Small intestine (tissue), 7 donors: ENCODE results near the gene NF1. TPM values are rescaled to one million over a fixed set of nuclear protein-coding genes. Genes with fewer than 3 reads are reported as not detected.
"Not testable (repeated sequence)": the region's sequence is repeated elsewhere in the genome, so short reads cannot be mapped to it uniquely, and the experiment has no call there.

Experiments used
- DNase-seq, 2 donors: peaks; one replicate each; pipeline versions ENCODE4 v3.0.0 to v3.0.0-alpha.2; 2013
- FAIRE-seq: peaks from 2 replicates; lab custom pipeline; 2012; peaks lifted over from hg19 to GRCh38; lab: Jason Lieb, UNC
- H3K27ac ChIP-seq, 3 donors: one replicate each; pipeline ENCODE4 v1.5.1; 2013; ENCODE audit warnings: low read length in 2 of 3, mild to moderate bottlenecking in 2 of 3, control low read depth in 1 of 3, inconsistent platforms in 1 of 3, low read depth in 1 of 3, moderate library complexity in 1 of 3
- H3K27me3 ChIP-seq, 3 donors: one replicate each; pipeline ENCODE4 v1.6.1; 2013; ENCODE audit warnings: low read length in 3 of 3, inconsistent platforms in 1 of 3; ENCODE audit not compliant: control insufficient read depth in 3 of 3, insufficient read depth in 3 of 3
- H3K36me3 ChIP-seq, 3 donors: one replicate each; pipeline ENCODE4 v1.6.1; 2013; ENCODE audit warnings: low read length in 3 of 3, inconsistent platforms in 1 of 3, low read depth in 1 of 3, mild to moderate bottlenecking in 1 of 3, moderate library complexity in 1 of 3; ENCODE audit not compliant: control insufficient read depth in 3 of 3, insufficient read depth in 2 of 3
- H3K4me1 ChIP-seq, 3 donors: one replicate each; pipeline ENCODE4 v1.6.1; 2013; ENCODE audit warnings: low read length in 2 of 3, inconsistent platforms in 1 of 3, low read depth in 1 of 3, mild to moderate bottlenecking in 1 of 3, moderate library complexity in 1 of 3; ENCODE audit not compliant: control insufficient read depth in 3 of 3, insufficient read depth in 2 of 3
- H3K4me3 ChIP-seq, 3 donors: one replicate each; pipeline ENCODE4 v1.5.1; 2013; ENCODE audit warnings: low read length in 3 of 3, control low read depth in 1 of 3, inconsistent platforms in 1 of 3, low read depth in 1 of 3, mild to moderate bottlenecking in 1 of 3, moderate library complexity in 1 of 3
- H3K9me3 ChIP-seq, 2 donors: one replicate each; pipeline ENCODE4 v1.6.1; 2013; ENCODE audit warnings: low read depth in 1 of 2, low read length in 1 of 2; ENCODE audit not compliant: control insufficient read depth in 2 of 2, insufficient read depth in 1 of 2
- WGBS, 3 donors: extraction: QIAGEN DNeasy Blood & Tissue Kit; methylation state at CpG; one replicate each; pipeline ENCODE4 v1.1.7; 2013; 5-methylcytosine and 5-hydroxymethylcytosine counted together
- polyA plus RNA-seq, 4 donors: library from polyadenylated mRNA; stranded (reverse) in 3 of 4; unstranded in 1 of 4; fragments of 200-250 nt in 3 of 4; fragments of 120-200 nt in 1 of 4; gene quantifications; one replicate each; pipeline versions ENCODE4 v1.2.1 to v1.2.3, GENCODE V29; 2013
- donor health status: healthy with polysubstance abuse.
- donor health status: control.
- donor health status: control.
- donor health status: Bipolar disorder and iron deficiency.
- donor health status: healthy.

NF1 gene
- polyA plus RNA-seq, 4 donors = 7.7 to 27.3 (median 9.5) TPM

GRCh38 chr17:31158746-31159377 lies 64.1 kb downstream of the NF1 start:
- no peaks in the 10 kb centered on the region for H3K27me3 ChIP-seq
- FAIRE-seq = peak; percentile 68

GRCh38 chr17:31163091-31163781 lies 68.5 kb downstream of the NF1 start:
- Histone ChIP-seq H3K36me3 (peaks cover 0 to 10% (median 2%) of the 10 kb centered on the region in 3 donors), H3K4me3 (no peak overlapping the region), H3K4me1 (no peaks in the 10 kb centered on the region), H3K9me3 (no peaks in the 10 kb centered on the region), H3K27ac (no peak overlapping the region), H3K27me3 (no peaks in the 10 kb centered on the region)
- FAIRE-seq = no peak
- no peak for DNase-seq
- 89 to 95% (median 92%) methylated on average over 7 of the region's 7 CpGs for WGBS, 3 donors

More at GRCh38 chr17:31158746-31159377, 64.1 kb downstream of the NF1 start:
- Histone ChIP-seq H3K27ac (no peak overlapping the region), H3K4me3 (no peak overlapping the region), H3K9me3 (no peaks in the 10 kb centered on the region), H3K36me3 (peaks cover 0 to 13% (median 2%) of the 10 kb centered on the region in 3 donors), H3K4me1 (no peaks in the 10 kb centered on the region)
- 64 to 92% (median 70%) methylated on average over 1 of the region's 1 CpG for WGBS, 3 donors
- peak in 1 of 2 donors; percentile 13 for DNase-seq

GRCh38 chr17:31167111-31167510 lies 72.3 kb downstream of the NF1 start:
- 96 to 98% (median 96%) methylated on average over 3 of the region's 3 CpGs for WGBS, 3 donors
- no peak for FAIRE-seq
- no peaks in the 10 kb centered on the region for H3K4me1 ChIP-seq

GRCh38 chr17:31171701-31172100 lies 76.9 kb downstream of the NF1 start:
- Histone ChIP-seq H3K27me3 (no peaks in the 10 kb centered on the region), H3K36me3 (peaks cover 0 to 9% (median 2%) of the 10 kb centered on the region in 3 donors), H3K4me3 (no peak overlapping the region), H3K4me1 (no peaks in the 10 kb centered on the region), H3K27ac (no peak overlapping the region), H3K9me3 (no peaks in the 10 kb centered on the region)
- FAIRE-seq (no peak), DNase-seq (no peak)

More at GRCh38 chr17:31167111-31167510, 72.3 kb downstream of the NF1 start:
- Histone ChIP-seq H3K9me3 (no peaks in the 10 kb centered on the region), H3K27ac (no peak overlapping the region), H3K27me3 (no peaks in the 10 kb centered on the region), H3K4me3 (no peak overlapping the region), H3K36me3 (peaks cover 0 to 6% (median 4%) of the 10 kb centered on the region in 3 donors)
- no peak for DNase-seq

- 98 to 99% (median 98%) methylated on average over 7 of the region's 7 CpGs for WGBS, 3 donors
These were observed 77.6 kb downstream of the NF1 start for GRCh38 chr17:31172388-31172787.

GRCh38 chr17:31174215-31174614 lies 79.4 kb downstream of the NF1 start:
- no peak for FAIRE-seq
- H3K4me3 ChIP-seq = no peak overlapping the region
- no peaks in the 10 kb centered on the region for H3K27me3 ChIP-seq
- no peaks in the 10 kb centered on the region for H3K4me1 ChIP-seq
- H3K27ac ChIP-seq = no peak overlapping the region
- no peaks in the 10 kb centered on the region for H3K9me3 ChIP-seq
- H3K36me3 ChIP-seq = peaks cover 0 to 12% (median 2%) of the 10 kb centered on the region in 3 donors
- WGBS, 3 donors = 95 to 99% (median 97%) methylated on average over 2 of the region's 2 CpGs
- no peak for DNase-seq

More at GRCh38 chr17:31172388-31172787, 77.6 kb downstream of the NF1 start:
- no peak for DNase-seq
- Histone ChIP-seq H3K9me3 (no peaks in the 10 kb centered on the region), H3K36me3 (peaks cover 0 to 12% (median 2%) of the 10 kb centered on the region in 3 donors), H3K4me1 (no peaks in the 10 kb centered on the region), H3K4me3 (no peak overlapping the region), H3K27me3 (no peaks in the 10 kb centered on the region), H3K27ac (no peak overlapping the region)
- no peak for FAIRE-seq

GRCh38 chr17:31175237-31175636 lies 80.5 kb downstream of the NF1 start:
- 97 to 100% (median 98%) methylated on average over 5 of the region's 5 CpGs for WGBS, 3 donors
- Histone ChIP-seq H3K27ac (no peak overlapping the region), H3K9me3 (no peaks in the 10 kb centered on the region), H3K4me3 (no peak overlapping the region), H3K4me1 (no peaks in the 10 kb centered on the region), H3K36me3 (peaks cover 0 to 9% (median 0%) of the 10 kb centered on the region in 3 donors), H3K27me3 (no peaks in the 10 kb centered on the region)
- FAIRE-seq (no peak), DNase-seq (no peak)

- not testable (repeated sequence) for H3K9me3 ChIP-seq, H3K36me3 ChIP-seq, H3K27ac ChIP-seq, FAIRE-seq, H3K27me3 ChIP-seq, H3K4me3 ChIP-seq, H3K4me1 ChIP-seq, DNase-seq
- 97 to 100% (median 99%) methylated on average over 3 of the region's 3 CpGs for WGBS, 3 donors
These were observed 81.4 kb downstream of the NF1 start for GRCh38 chr17:31176143-31176542.
